Measurements from ENCODE around the gene NUMB. TPM values are rescaled to one million over a fixed set of nuclear protein-coding genes. Genes with fewer than 3 reads are reported as not detected.

NUMB gene
- total and polyA plus RNA-seq, 2 of the 13 experiments (the other 11 are each of a cell fraction or from before 2014, with no cell fraction given) = 20.3 to 71.1 TPM

DNA sequence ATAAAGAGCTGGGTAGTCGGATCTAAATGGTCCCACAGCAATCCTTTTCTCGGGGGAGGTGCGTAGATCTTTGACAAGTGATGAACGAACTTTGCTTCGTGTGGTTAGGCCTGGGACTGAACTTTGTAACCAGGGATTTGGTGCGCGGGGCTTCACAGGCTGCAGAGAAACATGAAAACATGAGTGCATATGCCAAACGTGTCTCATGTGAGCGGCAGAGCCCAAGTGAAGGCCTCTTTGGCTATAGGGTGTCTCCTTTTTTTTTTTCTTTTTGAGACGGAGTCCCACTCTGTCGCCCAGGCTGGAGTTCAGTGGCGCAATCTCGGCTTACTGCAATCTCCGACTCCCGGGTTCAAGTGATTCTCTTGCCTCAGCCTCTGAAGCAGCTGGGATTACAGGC, 20.3 kb upstream of the NUMB start (continued):
- TF ChIP-seq PAWR (CRISPR knock-in tag; IDR thresholded peaks at IDR 0.05; ENCODE audit: borderline replicate concordance) (no peak), HNF4A (CRISPR knock-in tag; IDR thresholded peaks at IDR 0.05) (peak; percentile 85), ETV5 (CRISPR knock-in tag; IDR thresholded peaks at IDR 0.05; ENCODE audit: borderline replicate concordance) (no peak), ELF4 (CRISPR knock-in tag; IDR thresholded peaks at IDR 0.05; ENCODE audit: borderline replicate concordance) (no peak), NR2F6 (IDR thresholded peaks at IDR 0.05) (no peak), NR2F6 (CRISPR knock-in tag; IDR thresholded peaks at IDR 0.05) (no peak), ZBTB7B (CRISPR knock-in tag; IDR thresholded peaks at IDR 0.05) (peak; percentile 48; the same call in 1 of the 2 replicates), CREB1 (IDR thresholded peaks at IDR 0.05) (no peak), CREB1 (CRISPR knock-in tag; IDR thresholded peaks at IDR 0.05) (peak; percentile 29; the same call in 1 of the 2 replicates), WIZ (CRISPR knock-in tag; IDR thresholded peaks at IDR 0.05) (no peak), ZNF460 (CRISPR knock-in tag; IDR thresholded peaks at IDR 0.05; ENCODE audit: borderline replicate concordance) (no peak), ZNF768 (CRISPR knock-in tag; IDR thresholded peaks at IDR 0.05) (no peak), MEF2D (CRISPR knock-in tag; IDR thresholded peaks at IDR 0.05) (no peak), ZNF598 (CRISPR knock-in tag; IDR thresholded peaks at IDR 0.05; ENCODE audit: borderline replicate concordance) (0 out of 2 replicates have a peak, but pooled peaks have one; percentile 33), SATB2 (CRISPR knock-in tag; IDR thresholded peaks at IDR 0.05) (no peak), PHB2 (IDR thresholded peaks at IDR 0.05; ENCODE audit: partially characterized antibody) (no peak), ZNF264 (CRISPR knock-in tag; IDR thresholded peaks at IDR 0.05) (no peak), ZFP41 (CRISPR knock-in tag; IDR thresholded peaks at IDR 0.05; ENCODE audit: borderline replicate concordance) (no peak), ZNF232 (CRISPR knock-in tag; IDR thresholded peaks at IDR 0.05; ENCODE audit: borderline replicate concordance) (no peak)
- TF ChIP-seq, protein P1, sequence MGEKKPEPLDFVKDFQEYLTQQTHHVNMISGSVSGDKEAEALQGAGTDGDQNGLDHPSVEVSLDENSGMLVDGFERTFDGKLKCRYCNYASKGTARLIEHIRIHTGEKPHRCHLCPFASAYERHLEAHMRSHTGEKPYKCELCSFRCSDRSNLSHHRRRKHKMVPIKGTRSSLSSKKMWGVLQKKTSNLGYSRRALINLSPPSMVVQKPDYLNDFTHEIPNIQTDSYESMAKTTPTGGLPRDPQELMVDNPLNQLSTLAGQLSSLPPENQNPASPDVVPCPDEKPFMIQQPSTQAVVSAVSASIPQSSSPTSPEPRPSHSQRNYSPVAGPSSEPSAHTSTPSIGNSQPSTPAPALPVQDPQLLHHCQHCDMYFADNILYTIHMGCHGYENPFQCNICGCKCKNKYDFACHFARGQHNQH (CRISPR knock-in tag; IDR thresholded peaks at IDR 0.05) = peak; percentile 45; the same call in 1 of the 2 replicates
- TF ChIP-seq, protein P2, sequence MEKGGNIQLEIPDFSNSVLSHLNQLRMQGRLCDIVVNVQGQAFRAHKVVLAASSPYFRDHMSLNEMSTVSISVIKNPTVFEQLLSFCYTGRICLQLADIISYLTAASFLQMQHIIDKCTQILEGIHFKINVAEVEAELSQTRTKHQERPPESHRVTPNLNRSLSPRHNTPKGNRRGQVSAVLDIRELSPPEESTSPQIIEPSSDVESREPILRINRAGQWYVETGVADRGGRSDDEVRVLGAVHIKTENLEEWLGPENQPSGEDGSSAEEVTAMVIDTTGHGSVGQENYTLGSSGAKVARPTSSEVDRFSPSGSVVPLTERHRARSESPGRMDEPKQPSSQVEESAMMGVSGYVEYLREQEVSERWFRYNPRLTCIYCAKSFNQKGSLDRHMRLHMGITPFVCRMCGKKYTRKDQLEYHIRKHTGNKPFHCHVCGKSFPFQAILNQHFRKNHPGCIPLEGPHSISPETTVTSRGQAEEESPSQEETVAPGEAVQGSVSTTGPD (CRISPR knock-in tag; IDR thresholded peaks at IDR 0.05) = peak; percentile 71; the same call in 1 of the 2 replicates
- TF ChIP-seq, protein P3, sequence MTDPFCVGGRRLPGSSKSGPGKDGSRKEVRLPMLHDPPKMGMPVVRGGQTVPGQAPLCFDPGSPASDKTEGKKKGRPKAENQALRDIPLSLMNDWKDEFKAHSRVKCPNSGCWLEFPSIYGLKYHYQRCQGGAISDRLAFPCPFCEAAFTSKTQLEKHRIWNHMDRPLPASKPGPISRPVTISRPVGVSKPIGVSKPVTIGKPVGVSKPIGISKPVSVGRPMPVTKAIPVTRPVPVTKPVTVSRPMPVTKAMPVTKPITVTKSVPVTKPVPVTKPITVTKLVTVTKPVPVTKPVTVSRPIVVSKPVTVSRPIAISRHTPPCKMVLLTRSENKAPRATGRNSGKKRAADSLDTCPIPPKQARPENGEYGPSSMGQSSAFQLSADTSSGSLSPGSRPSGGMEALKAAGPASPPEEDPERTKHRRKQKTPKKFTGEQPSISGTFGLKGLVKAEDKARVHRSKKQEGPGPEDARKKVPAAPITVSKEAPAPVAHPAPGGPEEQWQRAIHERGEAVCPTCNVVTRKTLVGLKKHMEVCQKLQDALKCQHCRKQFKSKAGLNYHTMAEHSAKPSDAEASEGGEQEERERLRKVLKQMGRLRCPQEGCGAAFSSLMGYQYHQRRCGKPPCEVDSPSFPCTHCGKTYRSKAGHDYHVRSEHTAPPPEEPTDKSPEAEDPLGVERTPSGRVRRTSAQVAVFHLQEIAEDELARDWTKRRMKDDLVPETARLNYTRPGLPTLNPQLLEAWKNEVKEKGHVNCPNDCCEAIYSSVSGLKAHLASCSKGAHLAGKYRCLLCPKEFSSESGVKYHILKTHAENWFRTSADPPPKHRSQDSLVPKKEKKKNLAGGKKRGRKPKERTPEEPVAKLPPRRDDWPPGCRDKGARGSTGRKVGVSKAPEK (CRISPR knock-in tag; IDR thresholded peaks at IDR 0.05; ENCODE audit: borderline replicate concordance) = no peak
- TF ChIP-seq, protein P4, sequence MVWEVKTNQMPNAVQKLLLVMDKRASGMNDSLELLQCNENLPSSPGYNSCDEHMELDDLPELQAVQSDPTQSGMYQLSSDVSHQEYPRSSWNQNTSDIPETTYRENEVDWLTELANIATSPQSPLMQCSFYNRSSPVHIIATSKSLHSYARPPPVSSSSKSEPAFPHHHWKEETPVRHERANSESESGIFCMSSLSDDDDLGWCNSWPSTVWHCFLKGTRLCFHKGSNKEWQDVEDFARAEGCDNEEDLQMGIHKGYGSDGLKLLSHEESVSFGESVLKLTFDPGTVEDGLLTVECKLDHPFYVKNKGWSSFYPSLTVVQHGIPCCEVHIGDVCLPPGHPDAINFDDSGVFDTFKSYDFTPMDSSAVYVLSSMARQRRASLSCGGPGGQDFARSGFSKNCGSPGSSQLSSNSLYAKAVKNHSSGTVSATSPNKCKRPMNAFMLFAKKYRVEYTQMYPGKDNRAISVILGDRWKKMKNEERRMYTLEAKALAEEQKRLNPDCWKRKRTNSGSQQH (CRISPR knock-in tag; IDR thresholded peaks at IDR 0.05; ENCODE audit: low read depth) = no peak
- TF ChIP-seq, protein P5, sequence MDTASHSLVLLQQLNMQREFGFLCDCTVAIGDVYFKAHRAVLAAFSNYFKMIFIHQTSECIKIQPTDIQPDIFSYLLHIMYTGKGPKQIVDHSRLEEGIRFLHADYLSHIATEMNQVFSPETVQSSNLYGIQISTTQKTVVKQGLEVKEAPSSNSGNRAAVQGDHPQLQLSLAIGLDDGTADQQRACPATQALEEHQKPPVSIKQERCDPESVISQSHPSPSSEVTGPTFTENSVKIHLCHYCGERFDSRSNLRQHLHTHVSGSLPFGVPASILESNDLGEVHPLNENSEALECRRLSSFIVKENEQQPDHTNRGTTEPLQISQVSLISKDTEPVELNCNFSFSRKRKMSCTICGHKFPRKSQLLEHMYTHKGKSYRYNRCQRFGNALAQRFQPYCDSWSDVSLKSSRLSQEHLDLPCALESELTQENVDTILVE (CRISPR knock-in tag; IDR thresholded peaks at IDR 0.05) = no peak
